Measurements from ENCODE around the gene HCFC1.

HCFC1 gene

GRCh38 chrX:153993978-153994377 lies 22.4 kb upstream of the HCFC1 start:
- no peaks in the 10 kb centered on the region for H3K36me3 ChIP-seq (replicated peaks in 1 of 2; ENCODE audit: control insufficient read depth in 2 of 2, insufficient read depth in 2 of 2, low read length in 2 of 2)
- H4K91ac ChIP-seq (ENCODE audit: low read depth, low read length, poor library complexity) = no peak overlapping the region
- H3K18ac ChIP-seq (ENCODE audit: low read length) = no peak overlapping the region
- H3K79me1 ChIP-seq (ENCODE audit: low read depth, low read length) = no peaks in the 10 kb centered on the region
- H3K27me3 ChIP-seq (ENCODE audit: control insufficient read depth in 3 of 3, insufficient read depth in 3 of 3, low read depth in 1 of 3, low read length in 3 of 3) = peaks cover 0 to 26% (median 0%) of the 10 kb centered on the region in 3 experiments
- H3K27ac ChIP-seq (replicated peaks; ENCODE audit: low read length) = no peak overlapping the region
- H2BK15ac ChIP-seq (ENCODE audit: low read length) = no peak overlapping the region
- H3K23ac ChIP-seq (ENCODE audit: low read depth, low read length, poor library complexity) = no peak overlapping the region
- no peak overlapping the region for H2AFZ ChIP-seq (ENCODE audit: low read length)
- H4K8ac ChIP-seq (ENCODE audit: low read depth, low read length) = no peak overlapping the region
- no peak overlapping the region for H3K14ac ChIP-seq (ENCODE audit: low read length)
- H3K4ac ChIP-seq (ENCODE audit: low read length) = no peak overlapping the region
- no peak for DNase-seq (ENCODE audit: low spot score)
- H2BK120ac ChIP-seq (ENCODE audit: low read depth, low read length) = no peak overlapping the region
- no peak overlapping the region for H2BK5ac ChIP-seq (ENCODE audit: low read length)
- no CpG with 5 or more reads among the region's 10 CpGs for WGBS, 2 donors (ENCODE audit: extremely low coverage in 2 of 2, insufficient read length in 2 of 2, insufficient replicate concordance in 1 of 2)
- no peak overlapping the region for H2BK12ac ChIP-seq (ENCODE audit: low read length)
- H3K4me2 ChIP-seq (ENCODE audit: insufficient read depth, low read length, poor library complexity, severe bottlenecking) = no peak overlapping the region
- H3K4me1 ChIP-seq (ENCODE audit: control insufficient read depth in 2 of 2, insufficient read depth in 1 of 2, low read depth in 1 of 2, low read length in 2 of 2) = no peaks in the 10 kb centered on the region
- no peak overlapping the region for H2AK5ac ChIP-seq (ENCODE audit: low read depth, low read length)
- peaks cover 0 to 3% of the 10 kb centered on the region in 2 donors for H3K9me3 ChIP-seq (replicated peaks in 1 of 2; ENCODE audit: control insufficient read depth in 2 of 2, insufficient read depth in 1 of 2, low read depth in 1 of 2, low read length in 2 of 2)
- H3K4me3 ChIP-seq (ENCODE audit: low read length in 2 of 2) = no peak overlapping the region
- no peak overlapping the region for H3K9ac ChIP-seq (ENCODE audit: low read depth, low read length, poor library complexity)

- Histone ChIP-seq H3K36me3 (replicated peaks in 1 of 2; ENCODE audit: control insufficient read depth in 2 of 2, insufficient read depth in 2 of 2, low read length in 2 of 2) (no peaks in the 10 kb centered on the region), H3K23ac (ENCODE audit: low read depth, low read length, poor library complexity) (no peak overlapping the region), H3K27ac (replicated peaks; ENCODE audit: low read length) (no peak overlapping the region), H2AK5ac (ENCODE audit: low read depth, low read length) (no peak overlapping the region), H2BK12ac (ENCODE audit: low read length) (no peak overlapping the region), H2BK5ac (ENCODE audit: low read length) (no peak overlapping the region), H3K4ac (ENCODE audit: low read length) (no peak overlapping the region), H2BK15ac (ENCODE audit: low read length) (no peak overlapping the region), H3K14ac (ENCODE audit: low read length) (no peak overlapping the region), H3K4me1 (ENCODE audit: control insufficient read depth in 2 of 2, insufficient read depth in 1 of 2, low read depth in 1 of 2, low read length in 2 of 2) (no peaks in the 10 kb centered on the region), H2AFZ (ENCODE audit: low read length) (no peak overlapping the region), H3K27me3 (ENCODE audit: control insufficient read depth in 3 of 3, insufficient read depth in 3 of 3, low read depth in 1 of 3, low read length in 3 of 3) (peaks cover 0 to 23% (median 0%) of the 10 kb centered on the region in 3 experiments), H3K79me1 (ENCODE audit: low read depth, low read length) (no peaks in the 10 kb centered on the region), H3K9me3 (replicated peaks in 1 of 2; ENCODE audit: control insufficient read depth in 2 of 2, insufficient read depth in 1 of 2, low read depth in 1 of 2, low read length in 2 of 2) (peaks cover 0 to 3% of the 10 kb centered on the region in 2 donors), H2BK120ac (ENCODE audit: low read depth, low read length) (no peak overlapping the region), H4K91ac (ENCODE audit: low read depth, low read length, poor library complexity) (no peak overlapping the region), H3K4me2 (ENCODE audit: insufficient read depth, low read length, poor library complexity, severe bottlenecking) (no peak overlapping the region), H3K4me3 (ENCODE audit: low read length in 2 of 2) (no peak overlapping the region), H3K18ac (ENCODE audit: low read length) (no peak overlapping the region), H4K8ac (ENCODE audit: low read depth, low read length) (no peak overlapping the region), H3K9ac (ENCODE audit: low read depth, low read length, poor library complexity) (no peak overlapping the region)
- WGBS, 2 donors (ENCODE audit: extremely low coverage in 2 of 2, insufficient read length in 2 of 2, insufficient replicate concordance in 1 of 2) = no CpG with 5 or more reads among the region's 12 CpGs
- DNase-seq (ENCODE audit: low spot score) = no peak
Measured at GRCh38 chrX:153993079-153993478, 21.5 kb upstream of the HCFC1 start.

- no peak overlapping the region for H3K4me2 ChIP-seq (ENCODE audit: insufficient read depth, low read length, poor library complexity, severe bottlenecking)
- no peak overlapping the region for H3K14ac ChIP-seq (ENCODE audit: low read length)
- H4K91ac ChIP-seq (ENCODE audit: low read depth, low read length, poor library complexity) = no peak overlapping the region
- no peak overlapping the region for H2BK5ac ChIP-seq (ENCODE audit: low read length)
- no peak overlapping the region for H2BK12ac ChIP-seq (ENCODE audit: low read length)
- no peak overlapping the region for H2AFZ ChIP-seq (ENCODE audit: low read length)
- H2BK15ac ChIP-seq (ENCODE audit: low read length) = no peak overlapping the region
- no peak for DNase-seq (ENCODE audit: low spot score)
- WGBS, 2 donors (ENCODE audit: extremely low coverage in 2 of 2, insufficient read length in 2 of 2, insufficient replicate concordance in 1 of 2) = no CpG with 5 or more reads among the region's 8 CpGs
- no peak overlapping the region for H3K4ac ChIP-seq (ENCODE audit: low read length)
- H3K9ac ChIP-seq (ENCODE audit: low read depth, low read length, poor library complexity) = no peak overlapping the region
- H3K4me3 ChIP-seq (ENCODE audit: low read length in 2 of 2) = no peak overlapping the region
- no peak overlapping the region for H2BK120ac ChIP-seq (ENCODE audit: low read depth, low read length)
- peaks cover 0 to 3% of the 10 kb centered on the region in 2 donors for H3K9me3 ChIP-seq (replicated peaks in 1 of 2; ENCODE audit: control insufficient read depth in 2 of 2, insufficient read depth in 1 of 2, low read depth in 1 of 2, low read length in 2 of 2)
- H3K36me3 ChIP-seq (replicated peaks in 1 of 2; ENCODE audit: control insufficient read depth in 2 of 2, insufficient read depth in 2 of 2, low read length in 2 of 2) = no peaks in the 10 kb centered on the region
- peaks cover 0 to 22% (median 0%) of the 10 kb centered on the region in 3 experiments for H3K27me3 ChIP-seq (ENCODE audit: control insufficient read depth in 3 of 3, insufficient read depth in 3 of 3, low read depth in 1 of 3, low read length in 3 of 3)
- no peak overlapping the region for H4K8ac ChIP-seq (ENCODE audit: low read depth, low read length)
- H2AK5ac ChIP-seq (ENCODE audit: low read depth, low read length) = no peak overlapping the region
- H3K18ac ChIP-seq (ENCODE audit: low read length) = no peak overlapping the region
- H3K23ac ChIP-seq (ENCODE audit: low read depth, low read length, poor library complexity) = no peak overlapping the region
- H3K79me1 ChIP-seq (ENCODE audit: low read depth, low read length) = no peaks in the 10 kb centered on the region
- no peak overlapping the region for H3K27ac ChIP-seq (replicated peaks; ENCODE audit: low read length)
- no peaks in the 10 kb centered on the region for H3K4me1 ChIP-seq (ENCODE audit: control insufficient read depth in 2 of 2, insufficient read depth in 1 of 2, low read depth in 1 of 2, low read length in 2 of 2)
Measured at GRCh38 chrX:153992180-153992579, 20.6 kb upstream of the HCFC1 start.

GRCh38 chrX:153991013-153991580 lies 19.5 kb upstream of the HCFC1 start:
- Histone ChIP-seq H2BK120ac (ENCODE audit: low read depth, low read length) (no peak overlapping the region), H2BK15ac (ENCODE audit: low read length) (no peak overlapping the region), H4K91ac (ENCODE audit: low read depth, low read length, poor library complexity) (no peak overlapping the region), H3K79me1 (ENCODE audit: low read depth, low read length) (no peaks in the 10 kb centered on the region), H3K27ac (replicated peaks; ENCODE audit: low read length) (no peak overlapping the region), H3K4me2 (ENCODE audit: insufficient read depth, low read length, poor library complexity, severe bottlenecking) (no peak overlapping the region), H3K4me1 (ENCODE audit: control insufficient read depth in 2 of 2, insufficient read depth in 1 of 2, low read depth in 1 of 2, low read length in 2 of 2) (no peaks in the 10 kb centered on the region), H4K8ac (ENCODE audit: low read depth, low read length) (no peak overlapping the region), H3K9ac (ENCODE audit: low read depth, low read length, poor library complexity) (no peak overlapping the region), H2BK5ac (ENCODE audit: low read length) (no peak overlapping the region), H3K23ac (ENCODE audit: low read depth, low read length, poor library complexity) (no peak overlapping the region), H3K27me3 (ENCODE audit: control insufficient read depth in 3 of 3, insufficient read depth in 3 of 3, low read depth in 1 of 3, low read length in 3 of 3) (peaks cover 0 to 26% (median 0%) of the 10 kb centered on the region in 3 experiments), H3K4ac (ENCODE audit: low read length) (no peak overlapping the region), H3K18ac (ENCODE audit: low read length) (no peak overlapping the region), H3K14ac (ENCODE audit: low read length) (no peak overlapping the region), H3K4me3 (ENCODE audit: low read length in 2 of 2) (no peak overlapping the region), H2BK12ac (ENCODE audit: low read length) (no peak overlapping the region), H3K9me3 (replicated peaks in 1 of 2; ENCODE audit: control insufficient read depth in 2 of 2, insufficient read depth in 1 of 2, low read depth in 1 of 2, low read length in 2 of 2) (peaks cover 0 to 3% of the 10 kb centered on the region in 2 donors), H3K36me3 (replicated peaks in 1 of 2; ENCODE audit: control insufficient read depth in 2 of 2, insufficient read depth in 2 of 2, low read length in 2 of 2) (no peaks in the 10 kb centered on the region), H2AFZ (ENCODE audit: low read length) (no peak overlapping the region), H2AK5ac (ENCODE audit: low read depth, low read length) (no peak overlapping the region)
- no CpG with 5 or more reads among the region's 3 CpGs for WGBS, 2 donors (ENCODE audit: extremely low coverage in 2 of 2, insufficient read length in 2 of 2, insufficient replicate concordance in 1 of 2)
- no peak for DNase-seq (ENCODE audit: low spot score)
